Uterus (tissue), 2 donors: ENCODE results near the gene DENND4B.

Source experiments
- CTCF ChIP-seq, 4 experiments: fragments of 200-600 bp in 2 of 4; fragments of 450-650 bp in 2 of 4; sonication (generic) in 2 of 4; IDR thresholded peaks; one replicate each; pipeline ENCODE4 v1.5.1; 2016 to 2019; ENCODE audit warnings: antibody characterized with exemption in 4 of 4, mild to moderate bottlenecking in 2 of 4, moderate library complexity in 1 of 4
- POLR2A ChIP-seq, 2 donors: fragments of 450-650 bp; IDR thresholded peaks; one replicate each; pipeline ENCODE4 v1.6.1; 2016; ENCODE audit warnings: antibody characterized with exemption in 2 of 2, mild to moderate bottlenecking in 1 of 2, moderate library complexity in 1 of 2

- TF ChIP-seq CTCF (IDR thresholded peaks at IDR 0.05) (no peak), POLR2A (IDR thresholded peaks at IDR 0.05) (no peak)
Measured at GRCh38 chr1:153962088-153963029, 15.8 kb upstream of the DENND4B start.
